Hepatic stellate cell (primary cell): ENCODE measurements around the gene SH3RF3.
"Not testable (repeated sequence)": the region's sequence is repeated elsewhere in the genome, so short reads cannot be mapped to it uniquely, and the experiment has no call there.

Experiments
- DNase-seq: peaks from one replicate; pipeline ENCODE4 v3.0.0; 2011; ENCODE audit warnings: low spot score

The SH3RF3 gene

DNA sequence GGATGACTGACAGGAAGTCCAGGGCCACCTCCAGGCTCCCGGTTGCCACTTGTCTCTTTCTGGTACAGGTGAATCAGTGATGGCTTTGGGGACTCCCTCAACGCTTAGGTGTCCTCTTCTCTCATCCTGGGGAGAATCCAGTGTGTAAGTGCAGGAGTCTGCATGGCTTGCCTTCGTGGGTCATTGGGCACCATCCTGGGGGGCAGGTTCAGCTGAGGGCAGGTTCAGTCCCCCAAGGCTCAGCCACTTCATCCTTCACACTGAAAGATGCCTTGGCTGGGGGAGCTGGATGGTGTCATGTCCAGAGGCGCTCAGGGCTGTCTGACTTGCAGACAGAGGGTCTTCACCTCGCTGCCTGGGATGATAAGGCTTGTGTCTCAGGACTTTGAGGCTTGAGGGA is 29.2 kb downstream of the SH3RF3 start:
- no peak for DNase-seq

DNA sequence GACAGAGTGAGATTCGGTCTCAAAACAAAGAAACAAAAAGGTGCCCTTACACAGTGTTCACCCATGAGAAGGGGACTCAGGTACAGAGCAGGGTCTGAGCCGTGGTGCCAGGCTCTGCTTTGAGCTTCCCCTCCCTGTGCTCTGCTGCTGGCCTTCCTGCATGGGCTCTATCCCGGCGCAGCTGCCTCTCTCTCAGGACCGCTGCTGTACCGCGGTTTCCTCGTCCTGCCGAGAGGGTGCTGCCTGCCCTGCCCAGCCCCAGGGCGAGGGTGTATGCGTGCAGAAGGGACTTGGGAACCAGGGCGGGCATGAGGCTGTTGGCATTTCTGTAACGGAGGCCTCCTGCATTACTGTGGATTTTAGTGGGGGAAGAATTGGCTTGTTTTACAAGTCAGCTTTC is 30.1 kb downstream of the SH3RF3 start:
- DNase-seq: no peak

DNA sequence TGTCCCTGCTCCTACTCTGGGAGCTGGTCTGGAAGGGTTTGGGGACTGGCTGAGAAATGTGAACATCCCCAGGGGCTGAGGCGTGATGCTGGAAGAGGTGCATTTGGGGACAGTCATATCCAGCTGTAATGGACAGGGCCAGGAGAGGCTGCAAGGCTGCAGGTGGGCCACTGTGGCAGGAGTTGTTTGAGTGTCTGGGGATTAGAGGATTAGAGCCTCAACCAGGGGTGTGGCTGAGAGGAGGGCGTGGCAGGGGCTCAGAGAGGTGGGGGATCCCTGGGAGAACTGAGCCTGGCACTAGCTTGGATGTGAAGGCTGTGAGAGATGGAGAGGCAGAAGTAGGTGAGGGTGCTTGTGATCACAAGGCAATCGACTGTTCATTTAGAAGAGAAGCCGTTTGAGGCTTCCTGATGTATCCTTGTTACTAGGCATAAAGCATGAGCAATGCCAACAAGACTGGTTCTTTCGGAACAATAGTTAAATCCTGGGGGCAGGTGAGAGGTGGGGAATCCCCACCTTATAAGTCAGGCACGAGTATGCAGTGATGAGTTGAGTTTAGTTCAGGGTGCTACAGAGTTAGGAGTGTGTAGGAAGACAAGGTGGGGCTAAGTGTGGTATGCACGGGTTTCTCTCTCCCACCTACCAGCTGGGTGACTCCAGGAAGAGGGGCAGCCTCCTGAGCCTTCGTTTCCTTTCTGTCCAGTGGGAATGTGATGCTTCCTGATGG is 31.9 kb downstream of the SH3RF3 start:
- no peak for DNase-seq

DNA sequence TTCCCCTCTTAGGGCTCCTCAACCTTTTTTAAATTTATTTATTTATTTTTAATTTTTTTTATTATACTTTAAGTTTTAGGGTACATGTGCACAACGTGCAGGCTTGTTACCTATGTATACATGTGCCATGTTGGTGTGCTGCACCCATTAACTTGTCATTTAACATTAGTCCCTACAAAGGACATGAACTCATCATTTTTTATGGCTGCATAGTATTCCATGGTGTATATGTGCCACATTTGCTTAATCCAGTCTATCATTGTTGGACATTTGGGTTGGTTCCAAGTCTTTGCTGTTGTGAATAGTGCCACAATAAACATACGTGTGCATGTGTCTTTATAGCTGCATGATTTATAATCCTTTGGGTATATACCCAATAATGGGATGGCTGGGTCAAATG is 33.4 kb downstream of the SH3RF3 start:
- DNase-seq: not testable (repeated sequence)

DNA sequence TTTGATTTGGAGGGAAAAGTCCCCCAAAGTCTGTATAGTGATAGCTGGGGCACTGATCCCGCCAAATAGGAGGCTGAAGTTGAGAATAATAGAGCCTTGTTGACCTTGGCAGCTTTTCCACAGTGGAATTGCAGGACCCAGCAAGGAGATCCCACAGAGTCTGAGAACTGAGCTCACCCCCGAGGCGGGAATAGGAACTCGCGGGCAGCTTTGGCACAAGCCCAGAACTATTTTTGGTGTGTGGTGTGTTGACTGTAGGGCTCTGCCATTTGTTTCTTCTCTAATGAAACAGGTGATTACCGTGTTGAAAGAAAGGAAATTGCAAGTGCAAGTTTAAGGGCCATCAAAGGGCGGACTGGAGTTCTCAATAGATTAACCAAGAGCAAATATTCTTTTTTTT is 34.0 kb downstream of the SH3RF3 start:
- peak; percentile 66 for DNase-seq

DNA sequence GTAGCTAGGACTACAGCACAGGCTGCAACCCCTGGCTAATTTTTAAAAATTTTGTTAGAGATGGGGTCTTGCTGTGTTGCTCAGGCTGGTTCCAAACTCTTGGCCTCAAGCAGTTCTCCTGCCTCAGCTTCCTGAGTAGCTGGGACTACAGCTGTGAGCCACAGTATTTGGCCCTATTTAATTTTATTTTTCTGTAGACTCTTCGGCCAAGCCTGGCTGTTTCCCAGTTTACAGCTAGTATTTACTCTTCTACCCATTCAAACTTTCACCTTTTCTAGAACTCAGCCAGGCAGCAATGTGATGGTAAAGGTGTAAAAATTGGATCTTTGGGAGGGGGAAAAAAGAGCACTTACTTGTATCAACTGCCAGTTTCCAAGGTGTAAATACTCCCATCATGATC is 35.3 kb downstream of the SH3RF3 start:
- no peak for DNase-seq

DNA sequence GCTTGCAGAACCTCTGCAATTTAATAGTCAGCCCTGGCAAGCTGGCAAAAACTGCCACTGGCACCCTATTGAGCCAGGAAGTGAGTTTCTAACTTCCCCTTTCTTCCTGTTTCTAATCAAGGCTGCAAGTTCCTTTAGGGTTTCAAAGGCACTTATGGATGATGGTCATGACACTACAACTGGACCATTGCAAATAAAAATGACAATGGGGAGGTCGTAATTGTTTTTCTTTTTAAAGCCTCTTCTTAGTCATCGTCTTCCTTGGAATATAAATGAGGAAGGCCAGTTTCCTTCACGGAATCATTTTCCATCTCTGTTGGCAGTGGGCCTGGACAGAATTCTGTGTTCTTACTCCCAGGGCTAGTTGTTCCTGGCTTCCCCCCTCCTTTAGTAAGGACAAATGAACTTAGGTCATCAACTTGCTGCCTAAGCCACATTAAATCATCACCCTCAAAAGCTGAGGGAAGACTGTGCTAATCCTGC is 35.8 kb downstream of the SH3RF3 start:
- DNase-seq: peak; percentile 50

DNA sequence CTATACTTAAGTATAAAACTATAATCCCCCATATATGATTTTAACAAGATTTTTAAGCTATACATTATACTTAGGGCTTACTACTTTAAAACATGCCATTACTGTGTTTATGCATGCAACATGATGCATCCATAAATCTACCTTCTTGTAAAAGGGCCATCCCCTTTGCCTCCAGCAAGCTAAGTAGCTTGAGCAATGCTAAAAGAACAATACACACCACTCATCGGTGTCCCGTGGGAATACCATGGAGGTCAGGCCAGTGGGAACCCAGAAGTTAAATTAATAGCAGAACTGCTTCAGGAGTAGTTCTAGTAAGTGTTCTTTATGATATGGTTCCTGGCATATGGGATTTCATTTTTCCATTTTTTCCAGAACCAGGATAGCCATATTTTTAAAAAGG is 37.8 kb downstream of the SH3RF3 start:
- peak; percentile 51 for DNase-seq

DNA sequence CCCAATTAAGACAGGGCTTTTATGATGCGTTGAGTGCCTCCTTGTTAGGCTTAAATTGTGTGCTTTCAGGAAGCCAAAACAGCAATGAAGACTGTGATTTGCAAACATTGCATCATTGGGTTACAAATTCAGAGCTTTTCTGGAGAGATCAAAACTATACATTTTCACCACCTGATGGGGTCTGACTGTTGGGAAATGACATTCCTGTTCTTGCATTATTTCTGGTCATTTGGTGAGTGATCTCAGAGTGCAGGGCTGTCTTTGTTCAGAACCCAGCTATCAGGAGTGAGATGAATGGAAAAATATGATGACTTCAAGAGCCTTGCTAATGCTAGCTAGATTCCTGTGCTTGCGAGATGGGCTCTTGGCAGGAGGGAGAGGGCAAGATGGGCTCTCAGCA is 39.1 kb downstream of the SH3RF3 start:
- no peak for DNase-seq

DNA sequence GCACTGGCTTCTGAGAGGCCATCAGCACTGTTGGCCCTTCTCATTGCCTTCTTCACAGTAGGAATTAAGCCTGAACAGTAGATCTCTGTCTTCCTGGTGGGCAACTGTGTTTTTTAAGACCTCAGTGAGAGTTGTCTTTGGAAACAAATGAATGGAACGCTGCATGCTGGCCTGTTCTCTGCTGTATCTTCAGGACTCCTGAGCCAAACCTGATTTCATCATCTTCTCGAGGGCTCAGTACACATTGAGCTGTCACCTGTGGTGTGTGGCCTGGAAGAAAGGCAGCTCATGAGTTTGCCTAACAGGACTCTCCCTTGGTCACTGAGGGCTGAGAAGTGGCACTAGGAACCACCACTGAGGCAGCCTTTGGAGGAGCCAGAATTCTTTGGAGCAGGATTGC is 39.7 kb downstream of the SH3RF3 start:
- no peak for DNase-seq

DNA sequence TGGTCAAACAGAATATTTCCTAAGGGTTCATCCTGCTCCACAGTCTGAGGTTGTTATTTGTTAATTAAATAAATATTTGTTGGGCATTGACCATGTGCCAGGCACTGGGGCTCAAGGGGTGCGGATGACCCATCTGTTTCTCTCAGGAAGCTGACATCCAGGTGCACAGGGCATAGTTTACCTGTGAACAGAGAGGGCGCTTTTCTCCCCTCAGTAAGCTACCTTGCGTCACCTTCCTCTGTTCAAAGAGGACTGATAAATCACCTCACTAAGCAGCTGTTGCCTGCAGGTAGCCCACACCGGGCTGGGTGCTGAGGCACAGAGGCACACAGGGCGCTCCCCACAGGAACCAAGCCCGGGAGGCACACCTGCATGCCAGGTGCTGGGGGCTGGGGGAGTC is 41.6 kb downstream of the SH3RF3 start:
- DNase-seq: no peak

DNA sequence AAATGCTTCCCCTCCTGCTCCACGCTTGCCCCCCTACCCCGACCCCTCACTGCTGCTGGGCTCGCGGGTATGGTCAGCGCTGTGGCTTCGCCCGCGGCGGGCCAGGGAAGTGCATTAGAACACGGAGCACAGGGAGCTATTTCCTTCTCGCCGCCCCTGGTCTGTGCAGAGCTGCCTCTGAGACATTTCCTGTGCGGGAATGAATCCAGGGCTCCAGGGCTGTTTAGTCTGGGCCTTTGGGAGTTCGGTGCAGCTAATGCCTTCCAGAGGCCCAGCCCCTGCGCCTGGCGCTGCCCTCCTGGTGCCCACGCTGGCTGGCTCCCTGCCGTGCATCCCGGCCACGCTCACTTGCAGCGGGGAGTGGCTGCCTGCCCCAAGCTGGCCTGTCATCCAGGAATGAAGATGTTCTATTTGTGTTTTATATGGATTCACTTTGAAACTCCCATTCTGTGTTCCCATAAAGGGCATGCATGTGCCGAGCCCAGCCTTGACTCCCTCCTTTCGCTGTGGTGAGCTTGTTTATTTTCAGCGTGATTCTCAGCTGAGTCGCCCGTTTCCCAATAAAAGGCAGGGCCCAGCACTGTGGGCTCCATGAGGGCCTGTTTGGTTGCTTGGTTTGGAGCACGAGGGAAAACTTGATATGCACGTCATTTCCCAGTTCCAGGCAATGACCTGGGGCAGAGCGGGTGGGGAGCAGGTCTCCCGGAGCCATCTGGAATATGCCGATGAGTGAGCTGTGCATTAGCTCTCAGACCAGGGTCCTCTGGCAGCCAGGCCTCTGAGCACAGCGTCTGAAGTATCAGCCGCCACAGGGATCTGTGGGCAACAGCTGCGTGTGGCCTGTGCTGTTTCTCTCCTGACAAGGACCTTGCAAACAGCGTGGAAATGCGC is 42.7 kb downstream of the SH3RF3 start:
- peak; percentile 83 for DNase-seq

DNA sequence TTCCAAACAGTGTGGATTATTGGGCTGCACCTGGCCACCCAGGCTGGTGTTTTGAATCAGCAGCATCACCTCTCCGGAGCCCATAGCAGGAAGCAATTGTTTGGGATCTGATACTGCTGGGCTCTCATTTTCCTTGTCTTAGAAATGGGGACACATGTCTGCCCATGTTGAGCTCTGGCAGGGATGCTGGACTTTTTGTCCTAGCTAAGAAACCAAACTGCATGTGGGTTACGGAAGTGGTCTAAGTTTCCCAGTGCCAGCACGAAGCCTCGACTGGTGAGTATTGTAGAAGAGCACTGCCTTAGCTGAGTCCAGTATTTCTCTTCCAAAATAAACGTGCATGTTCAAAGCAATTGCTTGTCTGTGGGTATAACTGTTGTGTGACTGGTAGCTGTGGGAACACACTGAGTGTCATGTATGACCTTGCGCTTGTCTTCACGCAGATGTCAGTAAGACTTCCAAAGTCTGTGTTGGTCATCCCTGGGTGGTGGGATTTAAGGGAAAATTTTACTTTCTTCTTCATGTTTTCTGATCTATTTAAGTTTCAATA is 43.6 kb downstream of the SH3RF3 start:
- no peak for DNase-seq

DNA sequence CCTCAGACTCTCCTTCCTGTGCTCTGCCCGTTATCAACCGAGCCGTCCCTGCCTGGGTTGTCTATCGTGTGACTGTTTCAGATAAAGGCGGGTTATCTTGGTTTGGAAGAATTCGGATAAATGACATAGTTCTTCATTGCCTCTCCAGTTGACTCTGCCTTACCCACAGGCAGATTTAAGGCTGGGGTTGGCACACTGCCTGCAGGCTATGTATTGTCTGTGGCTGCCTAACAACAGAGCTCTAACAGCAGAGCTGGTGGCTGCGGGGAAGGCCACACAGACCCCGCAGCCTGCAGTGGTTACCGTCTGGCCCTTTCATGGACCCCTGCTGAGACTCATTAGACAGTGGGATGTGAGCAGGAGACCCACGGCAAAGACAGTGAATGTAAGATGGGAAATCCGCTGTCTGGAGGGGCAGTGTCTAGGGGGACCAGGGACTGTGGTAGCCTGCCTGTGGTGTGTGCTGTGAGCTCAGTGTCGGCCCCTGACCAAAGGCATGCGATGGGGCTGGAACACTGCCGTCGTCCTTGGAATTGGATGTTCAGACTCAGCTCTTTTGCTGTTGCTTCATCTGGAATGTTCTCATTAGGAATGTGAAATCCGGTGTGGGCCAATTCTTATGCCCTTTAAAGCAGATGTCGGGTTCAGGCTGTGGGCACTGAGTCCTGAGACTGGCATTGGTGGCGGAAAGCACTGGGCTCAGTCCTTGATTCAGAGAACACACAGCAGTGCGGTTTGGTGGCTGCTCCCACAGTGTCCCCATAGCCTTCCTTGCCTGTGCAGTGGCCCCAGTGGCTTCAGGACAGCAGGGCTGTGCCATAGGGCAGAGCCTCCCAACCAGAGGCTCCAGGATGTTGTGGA is 44.5 kb downstream of the SH3RF3 start:
- peak; percentile 41 for DNase-seq

DNA sequence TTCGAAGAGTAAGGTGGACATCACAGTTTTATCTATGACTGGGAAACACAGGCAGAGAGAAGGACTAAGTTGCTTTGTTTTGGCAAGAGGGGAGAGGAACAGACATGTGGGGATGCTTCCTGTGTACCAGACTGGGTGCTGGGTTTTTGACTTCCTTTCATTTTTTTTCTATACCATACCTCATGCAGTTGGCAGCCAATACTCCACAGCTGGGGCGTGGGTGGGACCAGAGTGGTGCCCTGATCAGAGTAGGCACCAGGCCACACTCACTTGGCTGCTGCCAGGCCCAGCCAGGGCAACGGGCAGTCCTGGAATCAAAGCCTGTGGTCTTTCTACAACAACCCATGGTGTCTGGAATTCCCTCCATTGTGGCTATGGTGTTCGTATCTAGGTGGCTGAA is 45.2 kb downstream of the SH3RF3 start:
- no peak for DNase-seq

DNA sequence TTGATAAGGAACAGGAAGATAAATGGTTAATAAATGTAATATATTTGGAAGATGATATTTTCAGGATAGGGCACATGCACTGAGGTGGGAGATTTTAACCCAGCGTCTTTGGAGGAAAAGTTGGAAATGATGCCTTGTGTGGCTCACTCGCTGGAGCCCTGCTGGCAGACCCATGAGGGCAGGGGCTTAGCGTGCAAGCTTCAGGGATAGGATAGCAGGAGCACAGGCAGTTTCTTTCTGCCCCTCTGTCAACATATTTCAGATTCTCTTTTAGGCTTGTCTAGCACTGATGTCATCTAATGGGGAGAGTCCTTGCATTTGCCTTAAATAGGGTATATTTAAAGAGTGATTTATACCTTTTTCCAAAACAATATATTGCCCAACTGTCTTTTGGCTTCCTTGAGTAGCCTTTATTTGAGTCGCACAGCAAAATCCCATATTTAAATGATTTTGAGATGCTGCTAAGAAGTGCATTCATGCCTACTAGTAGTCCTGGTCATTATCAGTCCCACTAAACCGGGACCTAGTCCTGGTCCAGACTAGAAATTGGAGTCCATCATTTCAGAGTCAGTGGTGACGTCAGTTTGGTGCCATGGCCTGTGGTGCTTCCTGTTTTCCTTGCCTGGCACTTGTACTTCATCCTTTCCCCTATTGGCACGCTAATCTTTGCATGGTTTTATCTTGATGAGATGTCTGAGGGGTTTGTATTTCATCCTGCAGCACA is 45.8 kb downstream of the SH3RF3 start:
- DNase-seq: no peak

DNA sequence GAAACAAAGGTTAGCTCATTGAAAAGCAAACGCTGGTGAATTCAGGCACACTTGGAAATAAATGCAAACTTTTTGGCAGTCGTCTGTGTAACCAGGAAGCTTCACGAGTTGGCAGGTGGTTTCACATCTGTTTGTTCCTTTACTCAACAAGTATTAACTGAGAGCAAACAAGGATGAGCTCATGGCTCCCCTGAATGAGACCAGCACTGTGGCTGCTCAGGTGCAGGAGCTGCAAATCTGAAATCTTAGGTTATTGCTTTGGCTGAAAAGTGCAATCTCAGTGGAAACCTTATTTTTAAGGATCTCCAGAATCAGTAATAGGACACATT is 46.3 kb downstream of the SH3RF3 start:
- no peak for DNase-seq

DNA sequence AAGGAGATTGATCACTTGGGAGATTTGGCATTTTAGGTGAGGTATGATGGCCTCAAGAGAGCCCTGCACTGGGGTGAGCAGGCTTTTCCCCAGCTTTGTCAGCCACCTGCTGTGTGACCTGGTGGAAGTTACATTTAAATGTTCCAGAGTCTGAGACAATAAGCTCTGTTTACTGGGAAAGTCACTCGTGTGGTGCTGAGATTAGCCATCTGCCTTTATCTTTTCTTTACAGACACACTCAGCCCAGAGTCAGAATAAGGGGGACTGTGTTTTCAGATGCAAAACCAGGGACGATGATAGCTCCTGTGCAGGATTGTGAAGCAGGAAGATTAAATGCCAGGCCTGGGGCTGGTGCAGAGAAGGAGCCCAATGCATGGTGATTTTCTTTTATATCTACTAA is 47.9 kb downstream of the SH3RF3 start:
- DNase-seq: no peak

DNA sequence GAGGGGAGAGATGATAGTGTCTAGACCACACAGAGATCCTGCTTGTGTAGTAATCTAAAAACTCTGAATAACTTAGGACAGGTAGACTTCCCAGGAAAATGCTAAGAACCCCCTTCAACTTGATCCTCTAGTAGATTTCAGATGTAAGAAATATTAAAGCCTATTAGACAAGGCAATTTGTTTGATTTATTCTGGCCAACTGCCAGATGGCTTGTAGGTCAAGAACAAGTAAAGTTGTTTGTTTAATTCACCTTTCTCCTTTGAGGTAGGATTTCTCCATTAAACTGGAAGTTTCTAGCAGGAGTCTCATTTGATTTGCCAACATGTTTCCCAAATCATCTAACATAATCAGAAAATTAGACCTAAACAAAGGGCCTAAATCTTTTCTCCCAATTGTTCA is 48.6 kb downstream of the SH3RF3 start:
- no peak for DNase-seq

DNA sequence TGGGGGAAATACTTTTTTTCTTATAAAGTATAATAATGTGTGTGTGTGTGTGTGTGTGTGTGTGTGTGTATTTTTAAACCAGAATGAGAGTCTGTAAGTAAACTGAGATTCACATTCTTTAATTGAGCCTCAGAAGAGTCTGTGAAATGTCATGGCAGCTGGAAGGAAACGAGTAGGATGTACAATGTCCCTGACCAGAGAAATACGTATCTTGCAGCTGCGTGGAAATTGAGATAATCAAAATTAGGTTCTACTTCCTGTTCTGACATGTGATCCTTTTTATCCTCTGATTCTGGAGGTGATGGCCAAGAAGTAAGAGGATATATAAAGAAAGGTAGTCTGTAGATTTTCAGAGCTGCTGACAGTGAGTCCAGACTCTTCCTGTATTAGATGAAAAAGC is 50.0 kb downstream of the SH3RF3 start:
- no peak for DNase-seq

DNA sequence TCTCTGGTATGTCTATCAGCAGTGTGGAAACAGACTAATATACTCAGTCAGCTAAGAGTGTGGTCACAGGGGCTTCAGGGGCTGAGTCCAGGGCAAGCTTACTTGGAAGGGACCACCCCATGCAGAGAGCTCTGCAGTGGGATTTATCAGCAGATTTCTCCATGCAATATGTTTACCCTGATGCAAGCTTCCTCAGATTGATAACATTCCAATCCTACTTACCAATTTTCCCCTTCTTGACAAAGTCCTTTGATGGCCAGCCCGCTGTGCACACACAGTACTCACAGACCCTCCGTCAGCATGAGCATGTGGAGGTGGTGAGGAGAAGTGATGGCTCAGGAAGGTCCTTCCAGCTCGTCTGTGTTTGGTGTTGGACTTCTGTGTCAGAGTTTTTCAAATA is 51.8 kb downstream of the SH3RF3 start:
- no peak for DNase-seq

DNA sequence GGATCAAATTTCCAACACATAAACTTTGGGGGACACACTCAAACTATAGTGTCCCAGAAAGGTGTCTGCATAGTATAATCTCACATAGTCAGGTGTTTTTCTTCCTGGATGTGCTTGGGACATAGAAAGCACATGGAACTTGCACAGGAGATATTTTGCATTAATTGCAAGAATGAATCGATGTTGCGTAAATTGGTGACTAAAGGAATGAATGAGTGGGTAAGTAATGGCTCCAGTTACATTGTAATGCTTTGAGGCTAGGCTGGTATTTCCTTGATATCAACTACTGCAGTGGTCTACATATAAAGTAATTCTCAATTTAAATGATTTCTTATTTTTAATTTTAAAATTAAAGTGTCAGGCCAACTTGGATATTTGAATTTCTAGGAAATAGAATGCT is 53.4 kb downstream of the SH3RF3 start:
- no peak for DNase-seq
